Measurements from ENCODE around the gene KIRREL1. TPM values are rescaled to one million over a fixed set of nuclear protein-coding genes. Genes with fewer than 3 reads are reported as not detected.

The KIRREL1 gene
- total RNA-seq, 1 donor from 2014 or later, result 40.8 TPM

GRCh38 chr1:158027508-158027907 lies 34.1 kb downstream of the KIRREL1 start:
- no peak for DNase-seq
- no peak for ATAC-seq
- intact Hi-C loops (cut with DNase I), result no loop called here
- no peak for TF ChIP-seq CTCF (IDR thresholded peaks at IDR 0.05)
- H3K4me1 ChIP-seq, result peaks cover 19% of the 10 kb centered on the region
- no peaks in the 10 kb centered on the region for H3K27me3 ChIP-seq
- no peaks in the 10 kb centered on the region for H3K36me3 ChIP-seq
- H3K9me3 ChIP-seq, result no peaks in the 10 kb centered on the region
- H3K27ac ChIP-seq, result no peak overlapping the region
- no peak overlapping the region for H3K4me3 ChIP-seq

DNA sequence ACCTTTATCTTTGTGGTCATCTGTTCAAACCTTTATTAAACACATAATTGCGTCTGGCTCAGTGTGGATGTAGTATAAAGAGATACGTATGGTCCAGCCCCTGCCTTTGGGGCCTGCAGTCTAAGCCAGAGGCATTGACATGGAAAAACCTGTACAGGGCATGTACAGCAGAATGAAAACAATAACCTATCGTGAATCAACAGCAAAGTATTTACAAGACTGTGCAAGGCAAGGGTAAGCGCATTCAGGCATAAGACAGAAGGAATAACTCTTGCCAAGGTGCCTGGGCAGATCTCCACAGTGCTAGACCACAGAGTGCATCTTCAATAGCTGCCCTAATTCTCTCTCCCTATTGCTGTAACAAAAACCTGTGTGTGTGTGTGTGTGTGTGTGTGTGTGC lies 35.5 kb downstream of the KIRREL1 start:
- Histone ChIP-seq H3K36me3 (no peaks in the 10 kb centered on the region), H3K27me3 (no peaks in the 10 kb centered on the region), H3K4me1 (peaks cover 8% of the 10 kb centered on the region), H3K27ac (no peak overlapping the region), H3K4me3 (no peak overlapping the region), H3K9me3 (no peaks in the 10 kb centered on the region)
- DNase-seq (no peak), ATAC-seq (no peak)
- intact Hi-C loops (cut with DNase I), result no loop called here
- TF ChIP-seq CTCF (IDR thresholded peaks at IDR 0.05), result no peak

DNA sequence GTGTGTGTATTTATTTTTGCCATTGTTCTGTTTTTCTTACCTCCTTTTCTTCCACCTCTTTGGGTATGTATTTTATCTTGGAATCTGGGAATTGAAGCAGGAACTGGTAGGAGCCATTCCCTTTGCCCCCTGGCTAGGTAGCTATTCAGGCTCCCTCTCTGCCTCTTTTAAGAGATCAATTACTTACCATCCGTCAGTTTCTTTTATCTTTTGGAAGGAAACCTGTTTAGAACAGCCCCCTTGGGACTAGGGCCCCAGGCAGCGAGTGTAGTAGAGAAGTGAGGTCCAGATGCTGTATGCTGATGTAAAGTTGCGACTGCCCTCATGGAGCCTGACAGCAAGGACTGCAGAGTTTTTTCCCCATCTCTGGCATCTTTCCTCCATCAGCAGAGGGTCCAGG lies 41.6 kb downstream of the KIRREL1 start:
- H3K4me3 ChIP-seq, result no peak overlapping the region
- H3K27ac ChIP-seq, result no peak overlapping the region
- H3K36me3 ChIP-seq, result no peaks in the 10 kb centered on the region
- peaks cover 23% of the 10 kb centered on the region for H3K4me1 ChIP-seq
- H3K27me3 ChIP-seq, result no peaks in the 10 kb centered on the region
- intact Hi-C loops (cut with DNase I), result loop anchor here (5.0 to 10.0 kb wide), 2 partner anchors 43 to 50 kb away; partner anchors contain the start of gene KIRREL1
- TF ChIP-seq CTCF (IDR thresholded peaks at IDR 0.05), result no peak
- ATAC-seq (no peak), DNase-seq (no peak)
- no peaks in the 10 kb centered on the region for H3K9me3 ChIP-seq

DNA sequence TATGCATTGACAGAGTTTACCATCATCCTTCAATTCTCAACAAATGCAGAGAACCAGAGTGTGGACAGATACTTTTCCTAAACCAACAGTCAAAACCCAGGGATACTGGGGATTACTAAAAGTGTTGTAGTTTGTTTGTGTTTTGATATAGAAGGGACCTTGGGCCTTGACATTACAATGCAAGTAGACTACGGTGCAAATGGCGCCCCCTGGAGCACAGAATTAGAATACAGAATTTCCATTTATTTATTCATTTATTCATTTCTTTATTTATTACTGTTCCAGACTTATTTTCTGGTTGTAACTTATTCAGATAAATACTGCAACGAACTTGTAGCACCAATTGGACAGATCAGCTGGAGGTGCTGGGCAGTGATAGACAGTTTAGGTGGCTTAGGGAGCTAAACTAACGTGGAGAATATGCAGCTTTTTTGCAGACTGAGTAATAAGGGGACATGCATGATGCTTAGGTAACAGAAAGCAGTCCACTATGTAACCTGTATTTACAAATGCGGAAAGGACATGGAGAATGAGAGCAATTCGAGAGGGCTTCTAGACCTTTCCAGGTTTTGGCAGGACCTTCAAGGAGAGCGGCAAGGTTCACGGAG lies 42.6 kb downstream of the KIRREL1 start:
- ATAC-seq (peak; percentile 57), DNase-seq (no peak)
- Histone ChIP-seq H3K4me3 (no peak overlapping the region), H3K27ac (no peak overlapping the region), H3K27me3 (no peaks in the 10 kb centered on the region), H3K4me1 (peaks cover 23% of the 10 kb centered on the region), H3K9me3 (no peaks in the 10 kb centered on the region), H3K36me3 (no peaks in the 10 kb centered on the region)
- TF ChIP-seq CTCF (IDR thresholded peaks at IDR 0.05), result peak; percentile 72
- intact Hi-C loops (cut with DNase I), result loop anchor here (5.0 to 10.0 kb wide), 2 partner anchors 44 to 49 kb away; partner anchors contain the start of gene KIRREL1

DNA sequence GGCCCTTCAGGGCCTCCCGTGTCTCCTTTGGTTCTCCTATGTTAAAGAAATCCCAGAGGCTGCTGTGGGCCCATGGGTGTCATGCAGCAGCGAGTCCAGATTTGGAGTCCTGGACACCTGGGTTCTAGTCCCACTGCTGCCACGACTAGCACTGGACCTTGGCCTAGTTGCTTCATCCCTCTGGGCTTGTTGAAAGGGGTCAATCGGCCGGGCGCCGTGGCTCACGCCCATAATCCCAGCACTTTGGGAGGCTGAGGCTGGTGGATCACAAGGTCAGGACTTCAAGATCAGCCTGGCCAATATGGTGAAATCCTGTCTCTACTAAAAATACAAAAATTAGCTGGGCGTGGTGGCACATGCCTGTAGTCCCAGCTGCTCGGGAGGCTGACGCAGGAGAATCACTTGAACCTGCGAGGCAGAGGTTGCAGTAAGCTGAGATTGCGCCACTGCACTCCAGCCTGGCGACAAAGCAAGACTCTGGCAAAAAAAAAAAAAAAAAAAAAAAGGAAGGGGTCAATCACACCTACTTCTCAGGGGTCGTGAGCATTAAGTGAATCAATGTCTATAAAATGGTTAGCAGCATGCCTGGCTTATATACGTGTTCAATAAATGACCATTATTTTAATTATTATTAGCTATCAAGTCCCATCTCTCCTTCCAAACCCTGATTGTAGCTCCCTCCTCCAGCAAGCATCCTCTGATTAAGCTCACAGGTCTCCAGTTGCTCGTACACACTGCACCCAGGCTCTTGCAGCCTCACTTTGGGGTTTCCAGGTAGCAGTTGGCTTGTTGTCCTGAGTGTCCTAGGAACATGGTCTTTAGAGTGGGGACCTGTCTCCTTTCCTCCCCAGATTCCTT lies 43.8 kb downstream of the KIRREL1 start:
- intact Hi-C loops (cut with DNase I), result loop anchor here (5.0 to 10.0 kb wide), 2 partner anchors 45 to 48 kb away; partner anchors contain the start of gene KIRREL1
- H3K27me3 ChIP-seq, result no peaks in the 10 kb centered on the region
- no peak for ATAC-seq
- H3K9me3 ChIP-seq, result no peaks in the 10 kb centered on the region
- no peak for TF ChIP-seq CTCF (IDR thresholded peaks at IDR 0.05)
- no peak overlapping the region for H3K27ac ChIP-seq
- no peaks in the 10 kb centered on the region for H3K36me3 ChIP-seq
- peaks cover 23% of the 10 kb centered on the region for H3K4me1 ChIP-seq
- peak; percentile 69 for DNase-seq
- no peak overlapping the region for H3K4me3 ChIP-seq

Measured in upper lobe of right lung (tissue), 1 donor.